Neural cell (in vitro differentiated cells): ENCODE measurements around the gene PLCB1. TPM values are rescaled to one million over a fixed set of nuclear protein-coding genes. Genes with fewer than 3 reads are reported as not detected.

ENCODE experiments used
- H2AFZ ChIP-seq: fragments of 200-600, 300-800 bp; sonication (generic), shearing (Covaris generic); 2 replicates; pipeline ENCODE4 v1.6.0; 2014; ENCODE audit warnings: low read depth, mild to moderate bottlenecking, antibody characterized with exemption, low read length, moderate library complexity
- H3F3A ChIP-seq: fragments of 200-600 bp; shearing (Covaris generic); 2 replicates; pipeline ENCODE4 v1.6.1; 2016; ENCODE audit warnings: mild to moderate bottlenecking, moderate library complexity, mixed read lengths, antibody characterized with exemption, low read length; ENCODE audit not compliant: insufficient read depth, poor library complexity, severe bottlenecking
- H3K27ac ChIP-seq: fragments of 200-600, 300-800 bp; sonication (generic), shearing (Covaris generic); 2 replicates; pipeline ENCODE4 v1.5.1; 2014; ENCODE audit warnings: mild to moderate bottlenecking, low read length, moderate library complexity
- H3K27me3 ChIP-seq: fragments of 300-800, 200-600 bp; sonication (generic), shearing (Covaris generic); 2 replicates; pipeline ENCODE4 v1.6.0; 2014; ENCODE audit warnings: mild to moderate bottlenecking, low read depth, low read length, moderate library complexity; ENCODE audit not compliant: insufficient read depth
- H3K36me3 ChIP-seq: fragments of 300-800, 200-600 bp; sonication (generic), shearing (Covaris generic); 2 replicates; pipeline ENCODE4 v1.5.1; 2014; ENCODE audit warnings: mild to moderate bottlenecking, antibody characterized with exemption, low read length, moderate library complexity; ENCODE audit not compliant: insufficient read depth
- H3K4me2 ChIP-seq: fragments of 300-800, 200-600 bp; sonication (generic), shearing (Covaris generic); 2 replicates; pipeline ENCODE4 v1.6.0; 2014; ENCODE audit warnings: mild to moderate bottlenecking, low read length
- H3K4me3 ChIP-seq: fragments of 300-800, 200-600 bp; sonication (generic), shearing (Covaris generic); 2 replicates; pipeline ENCODE4 v1.5.1; 2014; ENCODE audit warnings: mild to moderate bottlenecking, low read length, moderate library complexity
- H3K79me2 ChIP-seq: fragments of 200-600 bp; shearing (Covaris generic); replicated peaks from 2 replicates; pipeline ENCODE4 v1.6.0; 2014; ENCODE audit warnings: mild to moderate bottlenecking, low read length, moderate library complexity; ENCODE audit not compliant: insufficient read depth
- H3K9ac ChIP-seq: fragments of 300-800, 200-600 bp; sonication (generic), shearing (Covaris generic); 2 replicates; pipeline ENCODE4 v1.6.1; 2016; ENCODE audit warnings: mild to moderate bottlenecking, low read length, mixed read lengths
- H3K9me2 ChIP-seq: fragments of 200-600 bp; shearing (Covaris generic); 2 replicates; pipeline ENCODE4 v1.6.1; 2016; ENCODE audit warnings: mild to moderate bottlenecking, low read length, mixed read lengths; ENCODE audit not compliant: insufficient read depth
- H3K9me3 ChIP-seq: fragments of 200-600, 300-800 bp; sonication (generic), shearing (Covaris generic); 2 replicates; pipeline ENCODE4 v1.6.1; 2016; ENCODE audit warnings: mild to moderate bottlenecking, mixed run types, low read length, moderate library complexity, mixed read lengths
- H4K20me1 ChIP-seq: fragments of 200-600 bp; shearing (Covaris generic); 2 replicates; pipeline ENCODE4 v1.6.1; 2016; ENCODE audit warnings: mild to moderate bottlenecking, mixed run types; ENCODE audit not compliant: insufficient read depth
- CTCF ChIP-seq: fragments of 450-650 bp; IDR thresholded peaks from 2 replicates; pipeline ENCODE4 v1.5.1; 2014; ENCODE audit warnings: antibody characterized with exemption, mild to moderate bottlenecking, moderate library complexity; ENCODE audit not compliant: poor library complexity, severe bottlenecking
- EP300 ChIP-seq: fragments of 450-650 bp; conservative IDR thresholded peaks from 2 replicates; pipeline ENCODE4 v1.6.1; 2014; ENCODE audit warnings: antibody characterized with exemption, mild to moderate bottlenecking, moderate library complexity; ENCODE audit not compliant: poor library complexity, severe bottlenecking
- EZH2 ChIP-seq: fragments of 200-600, 300-800 bp; shearing (Covaris generic), sonication (generic); IDR thresholded peaks from 2 replicates; pipeline ENCODE4 v1.6.1; 2014; ENCODE audit warnings: antibody characterized with exemption, low read length, borderline replicate concordance, mild to moderate bottlenecking; ENCODE audit not compliant: insufficient read depth, poor library complexity, severe bottlenecking
- MXI1 ChIP-seq: fragments of 450-650 bp; conservative IDR thresholded peaks from 2 replicates; pipeline ENCODE4 v1.6.1; 2014; ENCODE audit warnings: antibody characterized with exemption, mild to moderate bottlenecking; ENCODE audit not compliant: poor library complexity, severe bottlenecking
- POLR2AphosphoS5 ChIP-seq: IDR thresholded peaks from 2 replicates; pipeline ENCODE4 v1.6.1; 2012
- RAD21 ChIP-seq: fragments of 450-650 bp; conservative IDR thresholded peaks from 2 replicates; pipeline ENCODE4 v1.6.1; 2014; ENCODE audit warnings: antibody characterized with exemption, mild to moderate bottlenecking, moderate library complexity
- SMC3 ChIP-seq: fragments of 450-650 bp; conservative IDR thresholded peaks from 2 replicates; pipeline ENCODE4 v1.6.1; 2014; ENCODE audit warnings: antibody characterized with exemption, mild to moderate bottlenecking, moderate library complexity; ENCODE audit not compliant: poor library complexity
- TAF1 ChIP-seq: IDR thresholded peaks from 2 replicates; pipeline ENCODE4 v1.6.1; 2012; ENCODE audit warnings: low read depth
- polyA plus RNA-seq: library from polyadenylated mRNA; depleted of rRNA; stranded (reverse); fragments of >200 nt; gene quantifications from 2 replicates; pipeline ENCODE4 v1.2.3, GENCODE V29; 2014
- TF ChIP-seq, protein P1 (sequence below): IDR thresholded peaks from 2 replicates; pipeline ENCODE4 v1.6.1; 2012; ENCODE audit warnings: borderline replicate concordance

PLCB1 gene
- polyA plus RNA-seq, 1 donor from 2014 or later, result 11.4 TPM

DNA sequence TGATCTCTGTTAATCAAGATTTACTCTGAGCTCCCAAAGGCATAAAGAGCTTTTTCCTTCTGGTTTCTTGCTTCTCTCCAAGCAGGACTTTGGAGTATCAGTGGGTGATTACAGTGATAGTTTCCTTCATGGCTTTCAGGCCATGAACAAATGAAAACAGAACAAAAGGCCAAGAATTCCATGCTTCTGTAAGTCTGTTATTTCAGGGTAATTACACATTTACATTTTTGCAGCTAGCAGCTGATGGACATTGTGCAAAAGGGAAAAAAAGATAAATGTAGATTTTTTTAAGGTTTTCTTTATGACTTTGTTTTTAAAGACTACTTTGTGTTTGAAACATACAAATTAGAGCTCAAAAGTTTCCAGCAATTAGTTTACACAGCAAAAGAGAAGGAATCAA, 441.6 kb downstream of the PLCB1 start:
- Histone ChIP-seq H3K9me3 (no peaks in the 10 kb centered on the region), H3K27me3 (no peaks in the 10 kb centered on the region), H4K20me1 (no peaks in the 10 kb centered on the region), H3K4me2 (no peak overlapping the region), H3K27ac (no peak overlapping the region), H3K9ac (no peak overlapping the region), H3K36me3 (no peaks in the 10 kb centered on the region), H3F3A (no peaks in the 10 kb centered on the region), H3K79me2 (no peaks in the 10 kb centered on the region), H3K9me2 (no peaks in the 10 kb centered on the region), H3K4me3 (no peak overlapping the region), H2AFZ (no peak overlapping the region)
- TF ChIP-seq MXI1, result no peak
- TF ChIP-seq, protein P1, sequence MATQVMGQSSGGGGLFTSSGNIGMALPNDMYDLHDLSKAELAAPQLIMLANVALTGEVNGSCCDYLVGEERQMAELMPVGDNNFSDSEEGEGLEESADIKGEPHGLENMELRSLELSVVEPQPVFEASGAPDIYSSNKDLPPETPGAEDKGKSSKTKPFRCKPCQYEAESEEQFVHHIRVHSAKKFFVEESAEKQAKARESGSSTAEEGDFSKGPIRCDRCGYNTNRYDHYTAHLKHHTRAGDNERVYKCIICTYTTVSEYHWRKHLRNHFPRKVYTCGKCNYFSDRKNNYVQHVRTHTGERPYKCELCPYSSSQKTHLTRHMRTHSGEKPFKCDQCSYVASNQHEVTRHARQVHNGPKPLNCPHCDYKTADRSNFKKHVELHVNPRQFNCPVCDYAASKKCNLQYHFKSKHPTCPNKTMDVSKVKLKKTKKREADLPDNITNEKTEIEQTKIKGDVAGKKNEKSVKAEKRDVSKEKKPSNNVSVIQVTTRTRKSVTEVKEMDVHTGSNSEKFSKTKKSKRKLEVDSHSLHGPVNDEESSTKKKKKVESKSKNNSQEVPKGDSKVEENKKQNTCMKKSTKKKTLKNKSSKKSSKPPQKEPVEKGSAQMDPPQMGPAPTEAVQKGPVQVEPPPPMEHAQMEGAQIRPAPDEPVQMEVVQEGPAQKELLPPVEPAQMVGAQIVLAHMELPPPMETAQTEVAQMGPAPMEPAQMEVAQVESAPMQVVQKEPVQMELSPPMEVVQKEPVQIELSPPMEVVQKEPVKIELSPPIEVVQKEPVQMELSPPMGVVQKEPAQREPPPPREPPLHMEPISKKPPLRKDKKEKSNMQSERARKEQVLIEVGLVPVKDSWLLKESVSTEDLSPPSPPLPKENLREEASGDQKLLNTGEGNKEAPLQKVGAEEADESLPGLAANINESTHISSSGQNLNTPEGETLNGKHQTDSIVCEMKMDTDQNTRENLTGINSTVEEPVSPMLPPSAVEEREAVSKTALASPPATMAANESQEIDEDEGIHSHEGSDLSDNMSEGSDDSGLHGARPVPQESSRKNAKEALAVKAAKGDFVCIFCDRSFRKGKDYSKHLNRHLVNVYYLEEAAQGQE, result no peak
- no peak for TF ChIP-seq EZH2
- no peak for TF ChIP-seq TAF1
- no peak for TF ChIP-seq CTCF
- no peak for TF ChIP-seq SMC3
- TF ChIP-seq EP300, result no peak
- no peak for TF ChIP-seq RAD21
- TF ChIP-seq POLR2AphosphoS5, result no peak

GRCh38 chr20:8575114-8575513, 443.0 kb downstream of the PLCB1 start:
- no peak overlapping the region for H3K27ac ChIP-seq
- no peak for TF ChIP-seq CTCF
- no peak overlapping the region for H3K4me2 ChIP-seq
- no peaks in the 10 kb centered on the region for H3F3A ChIP-seq
- H3K4me3 ChIP-seq, result no peak overlapping the region
- H3K27me3 ChIP-seq, result no peaks in the 10 kb centered on the region
- no peak overlapping the region for H3K9ac ChIP-seq
- H4K20me1 ChIP-seq, result no peaks in the 10 kb centered on the region
- no peaks in the 10 kb centered on the region for H3K36me3 ChIP-seq
- H3K9me3 ChIP-seq, result no peaks in the 10 kb centered on the region
- H3K9me2 ChIP-seq, result no peaks in the 10 kb centered on the region
- H3K79me2 ChIP-seq, result no peaks in the 10 kb centered on the region
- no peak overlapping the region for H2AFZ ChIP-seq
